ENCODE measurements around the gene PCGF1. TPM values are rescaled to one million over a fixed set of nuclear protein-coding genes. Genes with fewer than 3 reads are reported as not detected.

PCGF1 gene
- total RNA-seq = 10 to 100 TPM in 2 of 5 donors, 1 to 10 TPM in 3; 1.9 to 49.6 (median 6.4) TPM
- polyA plus RNA-seq = 10 to 100 TPM; 14.7 to 20.8 (median 18.1) TPM
- long read RNA-seq, donor 1, partial matches to known transcripts = 0 of 3 reads
- long read RNA-seq, donor 1, other reads (novel, unspliced or antisense) = 0 of 3 reads
- long read RNA-seq, donor 2, partial matches to known transcripts = 0 of 2 reads
- long read RNA-seq, donor 2, other reads (novel, unspliced or antisense) = 0 of 2 reads
- long read RNA-seq, donor 3, partial matches to known transcripts = 0 of 3 reads
- long read RNA-seq, donor 3, other reads (novel, unspliced or antisense) = 0 of 3 reads
- long read RNA-seq, donor 4 = 0 reads
- long read RNA-seq, donor 5, partial matches to known transcripts = 0 of 2 reads
- long read RNA-seq, donor 5, other reads (novel, unspliced or antisense) = 0 of 2 reads
- long read RNA-seq, donor 6 = 0 reads
- long read RNA-seq, donor 7, partial matches to known transcripts = 0 of 4 reads
- long read RNA-seq, donor 7, other reads (novel, unspliced or antisense) = 0 of 4 reads
- long read RNA-seq, donor 8, transcript PCGF1-201 (9 exons, 1,792 nt) = major isoform, 7 of 10 reads
- long read RNA-seq, donor 8, partial matches to known transcripts = 0 of 10 reads
- long read RNA-seq, donor 8, other reads (novel, unspliced or antisense) = 0 of 10 reads
- long read RNA-seq, donor 9, partial matches to known transcripts = 0 of 3 reads
- long read RNA-seq, donor 9, other reads (novel, unspliced or antisense) = 0 of 3 reads
- long read RNA-seq, donor 10, partial matches to known transcripts = 0 of 2 reads
- long read RNA-seq, donor 10, other reads (novel, unspliced or antisense) = 0 of 2 reads

DNA sequence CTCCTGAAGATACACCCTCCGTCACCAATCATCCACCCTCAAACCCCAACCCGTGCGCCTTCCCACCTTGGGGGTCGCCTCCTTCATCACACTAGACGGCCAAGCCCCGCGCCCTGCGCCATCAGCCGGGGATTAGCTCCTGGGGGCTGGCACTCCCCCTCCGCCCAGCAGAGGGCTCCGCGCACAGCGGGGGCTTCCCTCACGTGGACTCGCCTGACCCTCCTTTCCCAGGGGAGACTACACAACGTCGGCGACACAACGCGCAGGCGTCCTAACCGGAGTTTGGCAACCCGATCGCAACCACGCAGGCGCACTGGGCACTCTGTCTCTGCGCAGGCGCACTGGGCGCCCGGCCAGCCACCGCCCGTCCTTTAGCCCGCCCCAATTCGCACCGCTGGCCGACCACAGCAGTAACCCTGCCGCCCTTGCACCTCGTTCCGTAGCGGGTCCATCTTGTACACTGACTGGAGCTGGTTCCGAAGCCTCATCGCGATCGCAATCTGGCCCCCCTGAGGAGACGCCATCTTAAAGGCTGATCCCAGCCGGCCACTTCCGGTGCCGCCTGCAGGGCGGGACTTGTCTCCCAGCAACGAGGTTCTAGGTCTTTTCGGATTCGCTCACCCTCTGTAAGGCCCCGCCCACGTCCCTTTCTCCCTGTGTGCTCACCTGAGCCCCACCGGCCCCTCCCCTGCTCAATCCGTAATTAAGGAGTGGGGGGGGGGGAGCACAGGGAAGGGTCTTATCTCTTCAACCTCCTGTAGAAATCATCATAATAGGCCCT lies at the start of gene PCGF1:
PCGF1 (minus strand) TSS at position 551 of the 781 bp plus-strand sequence; CDS start at position 524, 27 bp downstream.
- Histone ChIP-seq H3K9me3 (no peaks in the 10 kb centered on the region), H3K4me1 (peaks cover 47 to 56% (median 55%) of the 10 kb centered on the region in 4 donors), H3K27me3 (peaks cover 0 to 54% (median 17%) of the 10 kb centered on the region in 3 donors), H3K36me3 (peaks cover 6 to 22% (median 17%) of the 10 kb centered on the region in 4 donors), H3K4me3 (peak within 1 kb of the TSS; percentile 67 to 77 (median 70)), H3K27ac (peak within 1 kb of the TSS; percentile 95 to 99 (median 98))
- WGBS, 5 donors = 0 to 1% (median 1%) methylated on average over 53 to 56 of the region's 56 CpGs
- intact Hi-C loops (cut with DNase I; ENCODE audit: low total_unique reads) = no loop called here
- peak; percentile 100 for DNase-seq
- TF ChIP-seq POLR2AphosphoS5 (IDR thresholded peaks at IDR 0.05) (peak in 2 of 3 donors; percentile 32 to 82), POLR2A (IDR thresholded peaks at IDR 0.05) (no peak), EP300 (IDR thresholded peaks at IDR 0.05) (no peak)
- TF ChIP-seq, protein P1, sequence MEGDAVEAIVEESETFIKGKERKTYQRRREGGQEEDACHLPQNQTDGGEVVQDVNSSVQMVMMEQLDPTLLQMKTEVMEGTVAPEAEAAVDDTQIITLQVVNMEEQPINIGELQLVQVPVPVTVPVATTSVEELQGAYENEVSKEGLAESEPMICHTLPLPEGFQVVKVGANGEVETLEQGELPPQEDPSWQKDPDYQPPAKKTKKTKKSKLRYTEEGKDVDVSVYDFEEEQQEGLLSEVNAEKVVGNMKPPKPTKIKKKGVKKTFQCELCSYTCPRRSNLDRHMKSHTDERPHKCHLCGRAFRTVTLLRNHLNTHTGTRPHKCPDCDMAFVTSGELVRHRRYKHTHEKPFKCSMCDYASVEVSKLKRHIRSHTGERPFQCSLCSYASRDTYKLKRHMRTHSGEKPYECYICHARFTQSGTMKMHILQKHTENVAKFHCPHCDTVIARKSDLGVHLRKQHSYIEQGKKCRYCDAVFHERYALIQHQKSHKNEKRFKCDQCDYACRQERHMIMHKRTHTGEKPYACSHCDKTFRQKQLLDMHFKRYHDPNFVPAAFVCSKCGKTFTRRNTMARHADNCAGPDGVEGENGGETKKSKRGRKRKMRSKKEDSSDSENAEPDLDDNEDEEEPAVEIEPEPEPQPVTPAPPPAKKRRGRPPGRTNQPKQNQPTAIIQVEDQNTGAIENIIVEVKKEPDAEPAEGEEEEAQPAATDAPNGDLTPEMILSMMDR (IDR thresholded peaks at IDR 0.05) = peak in 2 of 7 experiments; percentile 12 to 31

DNA sequence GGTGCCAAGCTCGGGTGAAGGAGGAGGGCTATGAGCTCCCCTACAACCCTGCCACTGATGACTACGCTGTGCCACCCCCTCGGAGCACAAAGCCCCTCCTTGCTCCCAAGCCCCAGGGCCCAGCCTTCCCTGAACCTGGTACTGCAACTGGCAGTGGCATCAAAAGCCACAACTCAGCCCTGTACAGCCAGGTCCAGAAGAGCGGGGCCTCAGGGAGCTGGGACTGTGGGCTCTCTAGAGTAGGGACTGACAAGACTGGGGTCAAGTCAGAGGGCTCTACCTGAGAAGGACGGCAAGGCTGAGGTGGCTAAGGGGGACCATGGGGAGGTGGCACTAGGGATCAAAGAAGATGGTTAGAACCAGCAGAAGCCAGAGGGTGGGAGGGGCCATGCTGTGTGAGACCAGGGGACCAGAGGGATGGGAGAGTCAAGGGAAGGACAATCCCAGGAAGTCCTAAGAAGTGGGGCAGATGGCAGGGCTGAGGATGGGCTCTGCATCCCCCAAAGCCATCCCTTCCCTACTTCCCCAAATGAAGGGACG lies 49.4 kb upstream of the PCGF1 start:
- peak overlapping the region in 1 of 5 donors; percentile 91 for H3K27ac ChIP-seq
- no peak overlapping the region for H3K4me3 ChIP-seq
- no peak for TF ChIP-seq EP300 (IDR thresholded peaks at IDR 0.05)
- no peak for TF ChIP-seq POLR2AphosphoS5 (IDR thresholded peaks at IDR 0.05)
- TF ChIP-seq, protein P1 (IDR thresholded peaks at IDR 0.05) = no peak
- no peak for TF ChIP-seq POLR2A (IDR thresholded peaks at IDR 0.05)
- H3K4me1 ChIP-seq = peaks cover 0 to 65% (median 41%) of the 10 kb centered on the region in 4 donors
- H3K36me3 ChIP-seq = peaks cover 8 to 14% (median 10%) of the 10 kb centered on the region in 4 donors
- no peak for DNase-seq
- intact Hi-C loops (cut with DNase I; ENCODE audit: low total_unique reads) = no loop called here
- 86 to 95% (median 93%) methylated on average over 4 to 6 of the region's 6 CpGs for WGBS, 5 donors
- no peaks in the 10 kb centered on the region for H3K27me3 ChIP-seq
- H3K9me3 ChIP-seq = no peaks in the 10 kb centered on the region

DNA sequence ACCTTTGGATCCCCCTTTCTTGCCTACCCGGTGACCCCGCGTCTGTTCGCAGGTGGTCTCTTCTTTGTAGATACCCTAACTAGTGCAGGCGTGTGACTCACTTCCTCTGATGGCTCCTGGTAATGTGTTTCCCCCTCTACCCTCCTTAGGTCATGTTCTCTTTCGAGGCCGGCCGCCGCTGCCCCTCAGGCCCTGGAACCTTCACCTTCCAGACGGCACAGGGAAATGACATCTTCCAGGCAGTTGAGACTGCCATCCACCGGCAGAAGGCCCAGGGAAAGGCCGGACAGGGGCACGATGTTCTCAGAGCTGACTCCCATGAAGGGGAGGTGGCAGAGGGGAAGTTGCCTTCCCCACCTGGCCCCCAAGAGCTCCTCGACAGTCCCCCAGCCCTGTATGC lies 48.7 kb upstream of the PCGF1 start:
- 79 to 94% (median 85%) methylated on average over 14 of the region's 14 CpGs for WGBS, 5 donors
- intact Hi-C loops (cut with DNase I; ENCODE audit: low total_unique reads) = no loop called here
- TF ChIP-seq POLR2A (IDR thresholded peaks at IDR 0.05) (no peak), POLR2AphosphoS5 (IDR thresholded peaks at IDR 0.05) (no peak), EP300 (IDR thresholded peaks at IDR 0.05) (no peak)
- TF ChIP-seq, protein P1 (IDR thresholded peaks at IDR 0.05) = no peak
- H3K9me3 ChIP-seq = no peaks in the 10 kb centered on the region
- peak overlapping the region in 2 of 5 donors; percentile 91 to 94 for H3K27ac ChIP-seq
- H3K36me3 ChIP-seq = peaks cover 8 to 14% (median 10%) of the 10 kb centered on the region in 4 donors
- no peak for DNase-seq
- no peaks in the 10 kb centered on the region for H3K27me3 ChIP-seq
- peaks cover 0 to 65% (median 41%) of the 10 kb centered on the region in 4 donors for H3K4me1 ChIP-seq
- peak overlapping the region in 2 of 4 donors; percentile 78 to 85 for H3K4me3 ChIP-seq
